K562 (cell line): Measurements from ENCODE around the gene GATA1. TPM values are rescaled to one million over a fixed set of nuclear protein-coding genes. Genes with fewer than 3 reads are reported as not detected.

Experiments used
- ATAC-seq: fragments of 200-7000 bp; cut with Tn5 transposase; 3 replicates; pipeline ENCODE4 v1.9.1; 2020; ENCODE audit warnings: moderate library complexity
- BruUV-seq: library from RNA; stranded (reverse); fragments of 400-500 nt; replicated peaks from 2 replicates; lab custom pipeline; 2021; lab: Mats Ljungman, UMichigan
- CTCF ChIA-PET: fragments of 300-600 bp; formaldehyde crosslinking; extraction: SDS; loops from one replicate; lab custom pipeline; 2021; ENCODE audit warnings: low intra/inter-chr PET ratio; lab: Yijun Ruan, JAX
- POLR2A ChIA-PET: fragments of 300-600, 350-650 bp; sonication (Branson Sonifier 250); formaldehyde crosslinking; extraction: SDS; loops from one replicate; lab custom pipeline; 2021; ENCODE audit warnings: antibody characterized with exemption, inconsistent platforms; lab: Yijun Ruan, JAX
- DNase-seq, 4 experiments: peaks; one replicate each; pipeline versions ENCODE4 v3.0.0 to v3.0.0-alpha.2; 2011 to 2018; ENCODE audit warnings: low spot score in 3 of 4, mixed read lengths in 3 of 4; ENCODE audit errors: extremely low read depth in 1 of 4
- FAIRE-seq: peaks from 2 replicates; lab custom pipeline; 2011; peaks lifted over from hg19 to GRCh38; lab: Jason Lieb, UNC
- H2AFZ ChIP-seq: 2 replicates; pipeline ENCODE4 v1.6.0; 2011; ENCODE audit warnings: low read depth, low read length, control low read depth, inconsistent platforms
- H3K27ac ChIP-seq: fragments of 200-600 bp; 3 replicates; pipeline ENCODE4 v1.8.0; 2011; ENCODE audit warnings: low read depth, mild to moderate bottlenecking, control low read depth, inconsistent platforms, low read length, moderate library complexity, mixed read lengths; ENCODE audit errors: extremely low read depth
- H3K27me3 ChIP-seq, 2 experiments: fragments of 300-600 bp in 1 of 2; 2 replicates in 1 of 2; 3 replicates in 1 of 2; pipeline versions ENCODE4 v1.6.0 to v1.8.0; 2011; ENCODE audit warnings: inconsistent platforms in 2 of 2, low read length in 2 of 2, mild to moderate bottlenecking in 1 of 2, mixed read lengths in 1 of 2, moderate library complexity in 1 of 2; ENCODE audit not compliant: control insufficient read depth in 2 of 2, insufficient read depth in 2 of 2
- H3K36me3 ChIP-seq: fragments of 300-600 bp; 3 replicates; pipeline ENCODE4 v1.8.0; 2011; ENCODE audit warnings: mild to moderate bottlenecking, low read length, inconsistent platforms; ENCODE audit not compliant: control insufficient read depth, insufficient read depth
- H3K4me1 ChIP-seq, 2 experiments: fragments of 200-600 bp in 1 of 2; replicated peaks in 1 of 2; 2 replicates in 1 of 2; 3 replicates in 1 of 2; pipeline versions ENCODE4 v1.5.1 to v1.8.0; 2011; ENCODE audit warnings: inconsistent platforms in 2 of 2, low read length in 2 of 2, mild to moderate bottlenecking in 1 of 2, mixed read lengths in 1 of 2, moderate library complexity in 1 of 2; ENCODE audit not compliant: control insufficient read depth in 2 of 2, insufficient read depth in 2 of 2
- H3K4me2 ChIP-seq: 2 replicates; pipeline ENCODE4 v1.6.1; 2011; ENCODE audit warnings: low read length, control low read depth, inconsistent platforms, mixed read lengths; ENCODE audit not compliant: insufficient read depth
- H3K4me3 ChIP-seq: fragments of 200-600 bp; sonication (generic), shearing (Covaris generic); 2 replicates; pipeline ENCODE4 v1.5.1; 2016; ENCODE audit warnings: control low read depth, inconsistent platforms
- H3K79me2 ChIP-seq: fragments of 200-600 bp; 3 replicates; pipeline ENCODE4 v1.8.0; 2011; ENCODE audit warnings: low read length, inconsistent platforms; ENCODE audit not compliant: control insufficient read depth, insufficient read depth
- H3K9ac ChIP-seq, 2 experiments: 2 replicates each; pipeline versions ENCODE4 v1.6.0 to v1.6.1; 2011; ENCODE audit warnings: low read depth in 2 of 2, low read length in 2 of 2, control low read depth in 1 of 2, inconsistent platforms in 1 of 2, mild to moderate bottlenecking in 1 of 2, mixed read lengths in 1 of 2; ENCODE audit not compliant: insufficient read depth in 1 of 2
- H3K9me1 ChIP-seq: one replicate; pipeline ENCODE4 v1.6.0; 2011; ENCODE audit warnings: inconsistent platforms, mild to moderate bottlenecking, low read length, moderate library complexity; ENCODE audit not compliant: control insufficient read depth, insufficient read depth
- H3K9me3 ChIP-seq: replicated peaks from 2 replicates; pipeline ENCODE4 v1.5.1; 2011; ENCODE audit warnings: low read depth, low read length, inconsistent platforms; ENCODE audit not compliant: control insufficient read depth, insufficient read depth
- H4K20me1 ChIP-seq: replicated peaks from 2 replicates; pipeline ENCODE4 v1.6.1; 2011; ENCODE audit warnings: low read length, inconsistent platforms, mixed read lengths; ENCODE audit not compliant: control insufficient read depth, insufficient read depth
- ARHGAP35 ChIP-seq: fragments of 450-650 bp; IDR thresholded peaks from 2 replicates; pipeline ENCODE4 v1.6.1; 2018; ENCODE audit not compliant: partially characterized antibody
- ATF1 ChIP-seq, 2 experiments: fragments of 450-650 bp in 1 of 2; IDR thresholded peaks; 2 replicates each; pipeline ENCODE4 v1.6.1; 2016; ENCODE audit warnings: missing compliant biosample characterization in 1 of 2, missing genetic modification characterization in 1 of 2
- CBX2 ChIP-seq: fragments of 200-600 bp; sonication (generic); IDR thresholded peaks from one replicate; pipeline ENCODE4 v1.6.1; 2012; ENCODE audit warnings: mild to moderate bottlenecking, low read length, inconsistent platforms; ENCODE audit not compliant: insufficient read depth, poor library complexity, severe bottlenecking
- CREB5 ChIP-seq: fragments of 250-450 bp; sonication (Bioruptor Pico); IDR thresholded peaks from 2 replicates; pipeline ENCODE4 v1.5.0; 2020; ENCODE audit warnings: mild to moderate bottlenecking
- DIDO1 ChIP-seq: fragments of 450-650 bp; IDR thresholded peaks from 2 replicates; pipeline ENCODE4 v1.6.1; 2016; ENCODE audit warnings: low read depth, missing biosample characterization, missing genetic modification characterization
- EZH2 ChIP-seq: IDR thresholded peaks from 2 replicates; pipeline ENCODE4 v1.6.1; 2012; ENCODE audit warnings: low read depth, mild to moderate bottlenecking, inconsistent platforms, low read length, borderline replicate concordance
- FUS ChIP-seq: fragments of 200-400 bp; formaldehyde crosslinking; optimal IDR thresholded peaks from 2 replicates; pipeline ENCODE3; 2017; ENCODE audit warnings: low read depth, low read length
- GATAD2B ChIP-seq: fragments of 450-650 bp; IDR thresholded peaks from 2 replicates; pipeline ENCODE4 v1.6.1; 2017; ENCODE audit warnings: mild to moderate bottlenecking, borderline replicate concordance
- RUNX1 ChIP-seq: sonication (generic); IDR thresholded peaks from 2 replicates; pipeline ENCODE4 v1.6.1; 2016; ENCODE audit warnings: antibody characterized with exemption, low read depth
- SIRT6 ChIP-seq: IDR thresholded peaks from one replicate; pipeline ENCODE4 v1.6.1; 2012; ENCODE audit warnings: low read depth, mild to moderate bottlenecking, control low read depth, inconsistent platforms, low read length, moderate library complexity
- TEAD2 ChIP-seq: fragments of 450-650 bp; IDR thresholded peaks from 2 replicates; pipeline ENCODE4 v1.6.1; 2016; ENCODE audit warnings: missing genetic modification characterization, control low read depth, missing compliant biosample characterization
- TEAD4 ChIP-seq, 2 experiments: sonication (generic) in 1 of 2; formaldehyde crosslinking in 1 of 2; IDR thresholded peaks; 2 replicates each; pipeline versions ENCODE4 v1.6.1 to v1.8.0; 2012 to 2022; ENCODE audit warnings: borderline replicate concordance in 1 of 2, inconsistent platforms in 1 of 2, low read length in 1 of 2, mild to moderate bottlenecking in 1 of 2, missing genetic modification reagents in 1 of 2
- ZNF347 ChIP-seq: fragments of 450-650 bp; formaldehyde crosslinking; IDR thresholded peaks from 2 replicates; pipeline ENCODE4 v1.4.0; 2020; ENCODE audit warnings: low read depth, mild to moderate bottlenecking, moderate library complexity
- WGBS: fragments of 100-300 bp; shearing (Covaris generic); methylation state at CpG from one replicate; pipeline ENCODE4 v1.1.6; 2016; ENCODE audit warnings: low coverage, mixed read lengths; ENCODE audit not compliant: insufficient coverage; ENCODE audit errors: missing lambda C conversion rate; 5-methylcytosine and 5-hydroxymethylcytosine counted together
- in situ Hi-C: fragments of 300-500 bp; cut with MboI; formaldehyde crosslinking; loops from 4 replicates; pipeline ENCODE4 v1.15.0; 2018; ENCODE audit warnings: inconsistent platforms, mixed read lengths
- intact Hi-C: fragments of 100-400 bp; cut with micrococcal nuclease; formaldehyde crosslinking; loops from 2 replicates; pipeline ENCODE4 v1.14.2; 2022
- polyA plus RNA-seq, 8 experiments: library from polyadenylated mRNA; depleted of rRNA in 4 of 8; stranded (reverse) in 5 of 8; unstranded in 3 of 8; fragments of >200 nt; fragmentation: Nextera tagmentation in 2 of 8; fragmentation: Illumina TruSeq in 1 of 8; extraction: Ambion mirVana in 2 of 8; extraction: Trizol in 1 of 8; gene quantifications; 2 replicates each; pipeline versions ENCODE4 v1.2.1 to v1.2.3, GENCODE V29; 2011 to 2014; ENCODE audit warnings: inconsistent platforms in 1 of 8, missing spikeins in 1 of 8
- total RNA-seq, 7 experiments: library from RNA; depleted of rRNA in 6 of 7; stranded (reverse); fragments of >200 nt in 6 of 7; fragmentation: Illumina TruSeq in 2 of 7; extraction: Trizol in 2 of 7; gene quantifications; 2 replicates each; pipeline versions ENCODE4 v1.2.1 to v1.2.3, GENCODE V29; 2011 to 2021; ENCODE audit warnings: low replicate concordance in 1 of 7
- TF ChIP-seq, protein P1 (sequence below), 2 experiments: fragments of 450-650 bp; conservative IDR thresholded peaks; 2 replicates each; pipeline ENCODE4 v1.6.1; 2017; ENCODE audit warnings: mild to moderate bottlenecking in 2 of 2, moderate library complexity in 2 of 2
- TF ChIP-seq, protein P2 (sequence below): fragments of 250-450 bp; sonication (Bioruptor Pico); IDR thresholded peaks from 2 replicates; pipeline ENCODE4 v1.4.0; 2020; ENCODE audit warnings: mild to moderate bottlenecking, moderate library complexity

Gene GATA1
- total and polyA plus RNA-seq, 9 of the 15 experiments (the other 6 are each of a cell fraction or from before 2014, with no cell fraction given), result 11.9 to 291 (median 116) TPM

- DNase-seq (no peak), ATAC-seq (no peak), FAIRE-seq (no peak)
- ChIA-PET CTCF (no interaction called here), POLR2A (no interaction called here)
- in situ Hi-C loops (no loop called here), intact Hi-C loops (no loop called here)
- Histone ChIP-seq H3K27me3 (no peaks in the 10 kb centered on the region), H3K4me1 (peaks cover 0 to 6% of the 10 kb centered on the region in 2 experiments; a peak in 2 of 5 replicates), H3K27ac (no peak overlapping the region), H2AFZ (no peak overlapping the region), H3K9ac (no peak overlapping the region), H3K9me1 (no peaks in the 10 kb centered on the region), H3K4me2 (no peak overlapping the region), H4K20me1 (no peaks in the 10 kb centered on the region), H3K36me3 (peaks cover 38% of the 10 kb centered on the region; the same call in 2 of the 3 replicates), H3K9me3 (peaks cover 2% of the 10 kb centered on the region; the same call in 1 of the 2 replicates), H3K4me3 (no peak overlapping the region), H3K79me2 (no peaks in the 10 kb centered on the region)
- no TSS peak for BruUV-seq
- 86% methylated on average over 5 of the region's 8 CpGs for WGBS
- TF ChIP-seq EZH2 (no peak), ZNF347 (no peak), GATAD2B (no peak), DIDO1 (tag) (no peak), ATF1 (CRISPR knock-in tag; IDR thresholded peaks at IDR 0.05) (no peak), ATF1 (tag; IDR thresholded peaks at IDR 0.05) (no peak), ARHGAP35 (no peak), CBX2 (no peak), FUS (no peak), RUNX1 (no peak), SIRT6 (no peak), TEAD2 (tag) (no peak), CREB5 (CRISPR knock-in tag) (no peak), TEAD4 (IDR thresholded peaks at IDR 0.05; ENCODE audit: low read length) (no peak), TEAD4 (CRISPR knock-in tag; IDR thresholded peaks at IDR 0.05; ENCODE audit: borderline replicate concordance) (no peak)
- TF ChIP-seq, protein P1, sequence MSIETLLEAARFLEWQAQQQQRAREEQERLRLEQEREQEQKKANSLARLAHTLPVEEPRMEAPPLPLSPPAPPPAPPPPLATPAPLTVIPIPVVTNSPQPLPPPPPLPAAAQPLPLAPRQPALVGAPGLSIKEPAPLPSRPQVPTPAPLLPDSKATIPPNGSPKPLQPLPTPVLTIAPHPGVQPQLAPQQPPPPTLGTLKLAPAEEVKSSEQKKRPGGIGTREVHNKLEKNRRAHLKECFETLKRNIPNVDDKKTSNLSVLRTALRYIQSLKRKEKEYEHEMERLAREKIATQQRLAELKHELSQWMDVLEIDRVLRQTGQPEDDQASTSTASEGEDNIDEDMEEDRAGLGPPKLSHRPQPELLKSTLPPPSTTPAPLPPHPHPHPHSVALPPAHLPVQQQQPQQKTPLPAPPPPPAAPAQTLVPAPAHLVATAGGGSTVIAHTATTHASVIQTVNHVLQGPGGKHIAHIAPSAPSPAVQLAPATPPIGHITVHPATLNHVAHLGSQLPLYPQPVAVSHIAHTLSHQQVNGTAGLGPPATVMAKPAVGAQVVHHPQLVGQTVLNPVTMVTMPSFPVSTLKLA (conservative IDR thresholded peaks at IDR 0.05), result no peak
- TF ChIP-seq, protein P2, sequence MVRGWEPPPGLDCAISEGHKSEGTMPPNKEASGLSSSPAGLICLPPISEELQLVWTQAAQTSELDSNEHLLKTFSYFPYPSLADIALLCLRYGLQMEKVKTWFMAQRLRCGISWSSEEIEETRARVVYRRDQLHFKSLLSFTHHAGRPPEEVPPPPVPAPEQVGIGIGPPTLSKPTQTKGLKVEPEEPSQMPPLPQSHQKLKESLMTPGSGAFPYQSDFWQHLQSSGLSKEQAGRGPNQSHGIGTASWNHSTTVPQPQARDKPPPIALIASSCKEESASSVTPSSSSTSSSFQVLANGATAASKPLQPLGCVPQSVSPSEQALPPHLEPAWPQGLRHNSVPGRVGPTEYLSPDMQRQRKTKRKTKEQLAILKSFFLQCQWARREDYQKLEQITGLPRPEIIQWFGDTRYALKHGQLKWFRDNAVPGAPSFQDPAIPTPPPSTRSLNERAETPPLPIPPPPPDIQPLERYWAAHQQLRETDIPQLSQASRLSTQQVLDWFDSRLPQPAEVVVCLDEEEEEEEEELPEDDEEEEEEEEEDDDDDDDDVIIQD, result no peak
These were observed 37.7 kb downstream of the GATA1 start for GRCh38 chrX:48824066-48824465.
